DOHH2 (cell line): ENCODE results near the gene MTX2.

Source experiments
- H3F3A ChIP-seq: fragments of 200-600 bp; sonication (generic), shearing (Covaris generic); 2 replicates; pipeline ENCODE4 v1.6.0; 2016; ENCODE audit warnings: antibody characterized with exemption, mild to moderate bottlenecking; ENCODE audit not compliant: control insufficient read depth, insufficient read depth
- H3K27ac ChIP-seq: fragments of 200-600 bp; sonication (generic); 2 replicates; pipeline ENCODE4 v1.5.1; 2014; ENCODE audit warnings: low read depth, mild to moderate bottlenecking, low read length, moderate library complexity
- H3K27me3 ChIP-seq: fragments of 200-600 bp; sonication (generic); 2 replicates; pipeline ENCODE4 v1.6.1; 2014; ENCODE audit warnings: mild to moderate bottlenecking, low read length, mixed read lengths; ENCODE audit not compliant: control insufficient read depth
- H3K36me3 ChIP-seq: fragments of 200-600 bp; sonication (generic); 2 replicates; pipeline ENCODE4 v1.6.1; 2014; ENCODE audit warnings: mild to moderate bottlenecking, low read length, moderate library complexity, mixed read lengths; ENCODE audit not compliant: control insufficient read depth
- H3K4me1 ChIP-seq: fragments of 200-600 bp; sonication (generic); 2 replicates; pipeline ENCODE4 v1.6.1; 2014; ENCODE audit warnings: mild to moderate bottlenecking, low read length, mixed read lengths; ENCODE audit not compliant: control insufficient read depth
- H3K4me2 ChIP-seq: fragments of 200-600 bp; sonication (generic); 2 replicates; pipeline ENCODE4 v1.6.0; 2014; ENCODE audit warnings: mild to moderate bottlenecking, low read length, moderate library complexity
- H3K4me3 ChIP-seq: fragments of 200-600 bp; sonication (generic); 2 replicates; pipeline ENCODE4 v1.5.1; 2014; ENCODE audit warnings: mild to moderate bottlenecking, low read length, mixed read lengths
- H3K79me2 ChIP-seq: fragments of 200-600 bp; sonication (generic); 2 replicates; pipeline ENCODE4 v1.6.1; 2014; ENCODE audit warnings: mild to moderate bottlenecking, low read length, mixed read lengths; ENCODE audit not compliant: control insufficient read depth
- H3K9me2 ChIP-seq: fragments of 200-600 bp; sonication (generic); replicated peaks from 2 replicates; pipeline ENCODE4 v1.6.1; 2014; ENCODE audit warnings: mild to moderate bottlenecking, low read length, mixed read lengths; ENCODE audit not compliant: control insufficient read depth
- H3K9me3 ChIP-seq: fragments of 200-600 bp; sonication (generic); 2 replicates; pipeline ENCODE4 v1.6.1; 2014; ENCODE audit warnings: antibody characterized with exemption, low read length, mixed read lengths; ENCODE audit not compliant: control insufficient read depth, insufficient read depth
- H4K20me1 ChIP-seq: fragments of 200-600 bp; sonication (generic); 2 replicates; pipeline ENCODE4 v1.6.0; 2014; ENCODE audit warnings: low read depth, mild to moderate bottlenecking, antibody characterized with exemption, low read length, moderate library complexity; ENCODE audit not compliant: control insufficient read depth, insufficient read depth
- CTCF ChIP-seq: fragments of 200-600 bp; sonication (generic); IDR thresholded peaks from one replicate; pipeline ENCODE4 v1.5.1; 2014; ENCODE audit warnings: antibody characterized with exemption, mild to moderate bottlenecking, low read depth, low read length; ENCODE audit not compliant: poor library complexity, severe bottlenecking
- EZH2phosphoT487 ChIP-seq: fragments of 200-600 bp; sonication (generic); IDR thresholded peaks from 2 replicates; pipeline ENCODE4 v1.6.1; 2017; ENCODE audit warnings: borderline replicate concordance, mild to moderate bottlenecking, antibody characterized with exemption, low read length, moderate library complexity, mixed read lengths

MTX2 gene

GRCh38 chr2:176284461-176285049 is 15.3 kb downstream of the MTX2 start:
- H3K79me2 ChIP-seq = peaks cover 89% of the 10 kb centered on the region
- peaks cover 5% of the 10 kb centered on the region; the same call in 1 of the 2 replicates for H4K20me1 ChIP-seq
- H3K9me3 ChIP-seq = no peaks in the 10 kb centered on the region
- no peak overlapping the region for H3K4me2 ChIP-seq
- H3K27me3 ChIP-seq = no peaks in the 10 kb centered on the region
- H3K4me1 ChIP-seq = peaks cover 10% of the 10 kb centered on the region
- H3K27ac ChIP-seq = no peak overlapping the region
- H3K4me3 ChIP-seq = no peak overlapping the region
- TF ChIP-seq CTCF = no peak
- no peak for TF ChIP-seq EZH2phosphoT487
- no peaks in the 10 kb centered on the region for H3K9me2 ChIP-seq
- H3F3A ChIP-seq = no peaks in the 10 kb centered on the region
- H3K36me3 ChIP-seq = peaks cover 7% of the 10 kb centered on the region; the same call in 1 of the 2 replicates

- TF ChIP-seq CTCF = no peak
- TF ChIP-seq EZH2phosphoT487 = no peak
- peaks cover 10% of the 10 kb centered on the region for H3K4me1 ChIP-seq
- no peaks in the 10 kb centered on the region for H3K9me3 ChIP-seq
- no peaks in the 10 kb centered on the region for H3K27me3 ChIP-seq
- H3K4me3 ChIP-seq = no peak overlapping the region
- H3F3A ChIP-seq = no peaks in the 10 kb centered on the region
- no peaks in the 10 kb centered on the region for H3K9me2 ChIP-seq
- peaks cover 5% of the 10 kb centered on the region; the same call in 1 of the 2 replicates for H4K20me1 ChIP-seq
- peaks cover 89% of the 10 kb centered on the region for H3K79me2 ChIP-seq
- H3K27ac ChIP-seq = no peak overlapping the region
- H3K4me2 ChIP-seq = no peak overlapping the region
- H3K36me3 ChIP-seq = peaks cover 7% of the 10 kb centered on the region; the same call in 1 of the 2 replicates
Observed at GRCh38 chr2:176285321-176285720, 16.1 kb downstream of the MTX2 start.

- H3K36me3 ChIP-seq = peaks cover 4% of the 10 kb centered on the region; the same call in 1 of the 2 replicates
- peaks cover 64% of the 10 kb centered on the region for H3K79me2 ChIP-seq
- H3K4me2 ChIP-seq = no peak overlapping the region
Observed at GRCh38 chr2:176291335-176291734, 22.1 kb downstream of the MTX2 start.

More at GRCh38 chr2:176291335-176291734, 22.1 kb downstream of the MTX2 start:
- H3K4me3 ChIP-seq = no peak overlapping the region
- H4K20me1 ChIP-seq = peaks cover 5% of the 10 kb centered on the region; the same call in 1 of the 2 replicates
- no peak for TF ChIP-seq CTCF
- TF ChIP-seq EZH2phosphoT487 = no peak
- no peaks in the 10 kb centered on the region for H3K4me1 ChIP-seq
- H3F3A ChIP-seq = no peaks in the 10 kb centered on the region
- no peak overlapping the region for H3K27ac ChIP-seq
- no peaks in the 10 kb centered on the region for H3K27me3 ChIP-seq
- H3K9me3 ChIP-seq = no peaks in the 10 kb centered on the region
- H3K9me2 ChIP-seq = no peaks in the 10 kb centered on the region
